Fibroblast of skin of right biceps (primary cell): ENCODE data around the gene ZNF780B.
"Not testable (repeated sequence)": the region's sequence is repeated elsewhere in the genome, so short reads cannot be mapped to it uniquely, and the experiment has no call there.

Source experiments
- DNase-seq: peaks from one replicate; pipeline ENCODE4 v3.0.0-alpha.2; 2013

Gene ZNF780B

DNA sequence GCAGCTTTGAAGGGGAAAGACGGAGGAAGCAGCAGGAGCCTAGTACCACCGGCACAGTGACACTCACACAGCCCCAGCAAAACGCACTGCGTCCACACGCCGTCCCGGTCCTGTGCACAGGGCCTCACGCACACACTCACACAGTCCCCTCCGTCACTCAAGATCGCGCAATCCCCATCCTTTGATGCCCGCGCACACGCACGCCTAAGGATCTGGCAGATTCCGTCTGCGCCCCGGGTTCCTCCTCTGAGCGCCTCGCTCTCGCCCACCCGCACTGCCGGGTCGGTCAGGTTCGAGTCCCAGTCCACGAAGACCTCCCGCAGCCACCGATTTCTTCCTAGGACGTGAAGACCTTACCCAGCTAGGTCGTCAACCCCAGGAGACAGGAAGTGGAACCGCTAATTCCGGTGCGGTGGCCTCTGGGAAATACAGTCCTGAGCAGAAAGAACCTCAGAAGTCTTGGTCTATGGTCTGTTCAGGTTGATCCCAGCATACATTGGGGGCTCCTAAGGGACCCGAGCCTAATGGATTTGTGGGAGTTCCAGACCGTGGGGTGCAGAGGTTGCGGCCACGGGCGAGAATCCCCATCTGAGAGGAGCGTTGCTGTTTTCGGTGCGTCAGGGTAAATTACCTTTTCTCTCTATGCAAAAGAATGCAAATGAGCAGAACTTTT lies at the start of gene ZNF780B:
Gene ZNF780B (minus strand): TSS at position 400 of the 673 bp plus-strand sequence. CDS start 5,899 bp downstream, outside the sequence.
- peak; percentile 64 for DNase-seq

DNA sequence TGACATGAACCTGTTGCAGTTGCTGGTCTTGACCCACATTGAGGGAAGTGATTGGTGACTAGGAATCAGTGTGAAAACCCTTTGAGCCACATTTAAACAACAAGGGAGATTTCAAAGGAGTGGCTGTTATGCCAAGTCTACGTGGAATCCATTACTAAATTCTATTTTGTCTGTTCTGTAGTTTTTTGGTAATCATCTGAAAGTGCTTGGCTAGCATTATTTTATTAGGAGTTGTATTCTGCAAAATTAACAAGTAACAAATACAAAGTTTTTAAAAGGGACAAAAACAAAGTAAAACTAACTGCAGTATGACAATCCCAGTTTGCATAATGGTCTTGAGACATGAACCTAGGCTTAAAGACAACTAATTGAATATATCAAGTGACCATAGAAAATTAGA lies 48.7 kb upstream of the ZNF780B start:
- no peak for DNase-seq

DNA sequence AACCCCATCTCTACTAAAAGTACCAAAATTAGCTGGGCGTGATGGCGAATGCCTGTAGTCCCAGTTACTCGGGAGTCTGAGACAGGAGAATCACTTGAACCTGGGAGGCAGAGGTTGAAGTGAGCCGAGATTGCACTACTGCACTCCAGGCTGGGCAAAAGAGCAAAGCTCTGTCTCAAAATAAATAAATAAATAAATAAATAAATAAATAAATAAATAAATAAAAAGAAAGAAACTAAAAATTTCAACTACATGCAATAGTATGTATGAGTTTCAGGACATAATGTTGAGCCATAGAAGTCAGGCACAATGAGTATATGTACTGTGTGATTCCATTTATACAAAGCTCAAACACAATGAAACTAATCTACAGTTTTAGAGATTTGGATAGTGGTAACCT lies 47.6 kb upstream of the ZNF780B start:
- no peak for DNase-seq

DNA sequence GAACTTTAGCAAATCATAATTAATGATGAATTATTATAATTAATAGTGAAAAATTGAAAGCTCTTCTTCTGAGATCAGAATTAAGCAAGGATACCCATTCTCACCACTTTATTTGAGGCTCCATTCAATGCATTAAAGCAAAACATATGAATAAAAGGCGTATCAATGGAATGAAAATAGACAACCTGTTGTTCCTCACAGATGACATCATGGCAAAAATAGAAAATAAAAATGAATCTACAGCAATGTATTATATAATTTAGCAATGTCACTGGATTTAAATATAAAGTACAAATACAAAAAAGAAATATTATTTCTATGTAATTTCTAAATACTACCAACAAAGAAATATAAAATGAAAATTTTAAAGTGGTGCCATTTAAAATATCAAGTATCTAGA lies 45.8 kb upstream of the ZNF780B start:
- no peak for DNase-seq

DNA sequence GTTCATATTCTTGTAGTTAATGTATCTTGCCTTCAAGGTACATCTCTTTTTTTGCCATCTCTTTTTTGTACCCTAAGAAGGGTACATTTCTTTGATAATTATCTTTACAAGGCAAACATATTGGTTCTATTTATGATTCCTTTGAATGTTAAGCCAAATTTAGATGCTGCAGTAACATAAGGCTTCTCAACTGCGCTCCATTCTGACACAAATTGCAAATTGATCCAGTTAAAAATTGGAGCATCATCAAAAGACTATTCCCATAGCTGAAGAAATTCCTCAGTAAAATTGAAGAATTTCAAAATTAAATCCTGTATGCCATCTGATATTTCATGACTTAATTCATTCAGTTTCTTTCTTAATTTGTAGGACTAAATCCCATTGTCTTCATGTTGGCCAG lies 37.4 kb upstream of the ZNF780B start:
- DNase-seq: no peak

DNA sequence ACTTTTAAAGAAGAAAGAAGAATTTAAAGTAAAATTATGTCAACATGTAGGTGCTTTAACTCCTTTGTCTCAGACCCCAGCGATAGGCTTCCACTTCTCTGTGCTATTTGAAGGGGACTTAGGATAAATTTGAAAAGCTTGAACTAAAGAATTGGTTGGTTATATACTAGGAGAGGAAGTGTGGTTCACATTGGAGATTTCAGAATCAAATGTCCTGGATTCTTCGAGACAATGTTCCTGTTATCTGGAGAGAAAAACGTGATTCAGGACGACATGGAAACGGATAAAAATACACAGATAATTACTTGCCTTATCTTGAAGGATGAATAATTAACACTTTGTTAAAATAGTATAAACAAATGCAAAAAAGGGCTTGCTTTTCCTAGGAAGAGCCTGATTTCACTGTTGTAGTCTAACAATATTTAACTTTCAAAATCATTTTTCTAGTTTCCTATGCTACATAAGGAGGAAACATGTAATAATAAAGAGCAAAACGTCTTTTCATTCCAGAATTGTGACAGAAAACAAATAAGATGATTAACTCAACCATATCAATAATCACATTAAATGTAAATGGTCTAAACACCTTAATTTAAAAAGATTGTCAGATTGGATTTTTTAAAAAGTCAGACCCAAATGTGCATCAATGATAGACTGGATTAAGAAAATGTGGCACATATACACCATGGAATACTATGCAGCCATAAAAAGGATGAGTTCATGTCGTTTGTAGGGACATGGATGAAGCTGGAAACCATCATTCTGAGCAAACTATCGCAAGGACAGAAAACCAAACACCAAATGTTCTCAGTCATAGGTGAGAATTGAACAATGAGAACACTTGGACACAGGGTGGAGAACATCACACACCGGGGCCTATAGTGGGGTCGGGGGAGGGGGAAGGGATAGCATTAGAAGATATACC lies 35.4 kb upstream of the ZNF780B start:
- no peak for DNase-seq

DNA sequence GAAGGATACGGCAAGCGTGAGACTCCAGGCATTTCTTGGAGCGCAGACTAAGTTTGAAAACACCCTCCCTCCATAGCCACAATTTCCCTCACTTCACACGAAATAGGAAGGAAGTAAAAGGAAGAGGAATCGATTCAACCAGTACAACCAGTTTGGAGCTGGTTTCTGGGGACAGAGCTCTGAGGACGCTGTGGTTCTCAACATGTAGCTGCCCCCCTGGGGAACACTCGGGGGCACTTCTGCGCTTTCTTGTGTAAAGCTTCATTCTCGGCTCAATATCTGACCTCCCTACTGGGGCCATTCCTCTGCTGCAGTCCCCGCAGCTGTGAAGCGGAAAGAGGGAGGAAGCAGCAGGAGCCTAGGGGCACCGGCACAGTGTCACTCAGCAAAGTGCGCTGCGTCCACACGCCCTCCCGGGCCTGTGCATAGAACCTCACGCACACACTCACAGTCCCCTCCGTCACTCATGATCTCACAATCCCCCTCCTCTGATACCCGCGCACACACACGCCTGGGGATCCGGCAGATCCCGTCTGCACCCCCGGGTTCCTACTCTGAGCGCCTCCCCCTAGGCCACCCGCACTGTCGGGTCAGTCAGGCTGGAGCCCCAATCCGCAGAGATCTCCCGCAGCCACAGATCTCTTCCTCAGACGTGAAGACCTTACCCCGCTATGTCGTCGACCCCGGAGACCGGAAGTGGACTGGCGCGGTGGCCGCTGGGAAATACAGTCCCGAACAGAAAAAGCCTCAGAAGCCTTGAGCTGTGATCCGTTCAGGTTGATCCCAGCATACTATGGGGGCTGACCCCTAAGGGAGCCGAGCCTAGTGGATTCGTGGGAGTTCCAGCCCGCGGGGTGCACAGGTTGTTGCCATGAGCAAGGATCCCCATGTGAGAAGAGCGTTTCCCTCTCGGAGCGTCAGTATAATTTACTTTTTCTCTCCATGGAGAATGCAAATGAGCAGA lies 34.5 kb upstream of the ZNF780B start, which contains the start of gene ZNF780A:
Gene ZNF780A (minus strand): TSS at position 703 of the 964 bp plus-strand sequence. CDS start 6,190 bp downstream, outside the sequence.
- peak; percentile 67 for DNase-seq

DNA sequence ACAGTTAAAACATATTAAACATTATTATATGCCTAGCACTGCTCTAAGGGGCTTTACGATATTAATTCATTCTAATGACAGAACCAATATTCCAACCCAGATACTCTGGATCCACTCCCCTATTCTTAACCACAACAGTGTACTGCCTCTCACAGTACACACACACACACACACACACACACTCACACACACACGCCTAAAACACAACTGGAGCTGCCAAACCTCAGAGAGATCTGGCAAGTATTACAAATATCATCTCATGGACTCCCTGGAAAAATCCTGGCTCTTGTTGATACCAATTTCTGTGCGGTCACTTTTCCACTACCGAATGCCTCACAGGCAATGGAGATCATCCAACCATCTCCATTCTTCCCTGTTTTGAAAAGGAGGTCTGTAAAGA lies 33.4 kb upstream of the ZNF780B start:
- DNase-seq: peak; percentile 24

DNA sequence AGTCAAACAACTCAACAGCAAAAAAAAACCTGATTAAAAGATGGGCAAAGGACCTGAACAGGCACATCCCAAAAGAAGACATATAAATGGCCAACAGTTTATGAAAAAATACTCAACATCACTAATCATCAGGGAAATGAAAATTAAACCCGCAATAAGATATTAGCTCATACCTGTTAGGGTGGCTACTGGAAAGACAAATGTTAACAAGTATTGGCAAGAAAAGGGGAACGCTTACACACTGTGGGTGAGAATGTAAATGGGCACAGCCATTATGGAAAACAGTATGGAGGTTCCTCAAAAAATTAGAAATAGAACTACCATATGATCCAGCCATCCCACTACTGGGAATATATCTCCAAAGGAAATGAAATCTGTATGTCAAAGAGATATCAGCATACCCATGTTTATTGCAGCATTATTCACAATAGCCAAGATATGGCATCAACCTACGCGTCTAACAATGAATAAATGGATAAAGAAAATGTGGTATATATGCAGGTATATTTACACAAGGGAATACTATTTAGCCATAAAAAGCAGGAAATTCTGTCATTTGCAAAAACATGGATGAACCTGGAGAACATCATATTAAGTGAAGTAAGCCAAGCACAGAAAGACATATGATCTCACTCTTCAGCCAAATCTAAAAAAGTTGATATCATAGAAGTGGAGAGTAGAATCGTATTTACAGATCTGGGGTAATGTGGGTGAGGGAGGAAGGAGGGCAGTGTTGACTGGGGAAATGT lies 32.4 kb upstream of the ZNF780B start:
- no peak for DNase-seq

DNA sequence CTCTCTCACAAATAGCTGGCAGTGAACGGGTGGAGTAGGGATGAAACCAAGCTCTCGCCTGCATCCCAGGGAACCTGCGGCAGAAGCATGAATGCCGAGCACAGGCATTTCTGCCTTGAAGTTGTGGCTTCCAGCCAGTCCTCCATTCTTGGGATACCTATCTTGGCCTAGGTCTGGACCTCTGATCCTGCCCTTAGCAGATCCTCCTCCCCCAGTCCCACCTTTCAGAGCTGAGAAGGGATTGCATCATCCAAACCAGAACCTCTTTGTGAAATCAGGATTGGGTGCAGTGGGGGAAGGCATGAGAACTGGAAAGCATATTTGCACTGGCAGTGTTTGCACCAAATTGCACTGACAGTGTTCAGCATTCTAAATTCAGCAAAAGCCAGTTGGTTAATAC lies 28.9 kb upstream of the ZNF780B start:
- no peak for DNase-seq

DNA sequence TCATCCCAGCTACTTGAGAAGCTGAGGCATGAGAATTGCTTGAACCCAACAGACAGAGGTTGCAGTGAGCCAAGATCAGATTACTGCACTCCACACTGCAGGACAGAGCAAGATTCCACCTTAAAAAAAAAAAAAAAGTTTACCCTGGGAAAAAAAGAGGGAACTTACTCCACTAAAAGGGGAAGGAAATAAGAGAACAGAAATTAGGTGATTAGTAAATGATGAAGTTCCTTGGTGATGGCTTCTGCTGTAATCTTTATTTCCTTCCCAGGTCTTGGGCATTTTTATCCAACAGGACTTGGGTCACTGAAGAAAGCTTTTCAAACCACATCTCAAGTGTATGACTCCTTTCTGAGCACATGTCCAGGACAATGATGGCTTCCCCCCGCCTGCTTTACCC lies 25.4 kb upstream of the ZNF780B start:
- DNase-seq: no peak

DNA sequence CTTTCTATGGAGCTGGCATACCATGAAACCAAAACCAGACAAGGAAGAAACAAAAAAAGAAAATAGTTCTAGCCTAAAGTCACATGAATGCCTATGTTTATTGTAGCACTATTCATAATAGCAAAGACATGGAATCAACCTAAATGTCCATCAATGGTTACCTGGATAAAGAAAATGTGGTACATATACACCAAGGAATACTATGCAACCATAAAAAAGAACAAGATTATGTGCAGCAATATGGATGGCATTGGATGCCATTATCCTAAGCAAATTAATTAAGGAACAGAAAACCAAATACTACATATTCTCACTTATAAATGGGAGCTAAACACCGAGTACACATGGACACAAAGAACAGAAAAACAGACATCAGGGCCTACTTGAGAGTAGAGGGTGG lies 24.3 kb upstream of the ZNF780B start:
- no peak for DNase-seq

DNA sequence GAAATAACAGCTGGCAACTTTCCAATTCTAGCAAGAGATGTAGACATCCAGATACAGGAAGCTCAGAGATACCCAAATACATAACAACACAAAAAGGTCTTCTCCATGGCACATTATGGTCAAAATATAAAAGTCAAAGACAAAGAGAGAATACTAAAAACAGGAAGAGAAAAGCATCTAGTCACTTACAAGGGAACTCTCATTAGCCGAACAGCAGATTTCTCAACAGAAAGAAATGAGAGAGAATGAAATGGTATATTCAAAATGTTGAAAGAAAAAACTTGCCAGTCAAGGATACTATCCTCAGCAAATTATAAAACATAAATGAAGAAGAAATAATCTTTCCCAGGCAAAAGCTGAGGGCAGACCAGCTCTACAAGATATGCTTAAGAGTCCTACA lies 22.3 kb upstream of the ZNF780B start:
- no peak for DNase-seq

DNA sequence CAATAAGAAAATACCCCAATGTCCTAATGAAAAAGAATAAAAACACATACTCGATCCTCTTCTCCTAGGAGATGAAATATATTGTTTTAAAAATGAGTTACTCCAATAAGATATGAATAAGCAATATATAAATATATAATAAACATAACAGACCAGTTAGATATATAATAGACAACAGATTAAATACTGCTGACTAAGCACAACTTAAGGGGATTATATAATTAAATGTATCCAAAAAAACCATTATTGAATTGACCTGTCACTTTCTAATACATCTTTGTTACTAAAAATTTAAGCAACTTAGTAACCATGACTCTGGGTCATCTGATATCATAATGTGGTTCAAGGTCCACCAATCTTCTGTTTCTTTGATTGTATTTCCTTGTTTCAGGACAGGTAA lies 14.0 kb upstream of the ZNF780B start:
- DNase-seq: no peak

DNA sequence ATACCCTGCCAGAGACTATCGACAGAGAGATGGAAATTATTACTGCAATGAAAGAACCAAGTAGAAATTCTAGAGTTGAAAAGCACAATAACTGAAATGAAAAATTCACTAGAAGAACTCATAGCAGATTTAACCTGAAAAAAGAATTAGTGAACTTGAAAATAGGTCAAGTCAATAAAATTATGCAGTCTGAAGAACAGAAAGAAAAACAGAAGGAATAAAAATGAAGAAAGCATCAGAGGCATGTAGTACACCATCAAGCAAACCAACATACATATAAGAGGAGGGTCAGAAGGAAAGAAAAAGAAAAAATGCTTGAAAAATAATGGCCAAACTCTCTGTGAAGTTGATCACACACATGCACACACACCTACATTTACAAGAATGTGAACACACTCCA lies 3.6 kb upstream of the ZNF780B start:
- no peak for DNase-seq

DNA sequence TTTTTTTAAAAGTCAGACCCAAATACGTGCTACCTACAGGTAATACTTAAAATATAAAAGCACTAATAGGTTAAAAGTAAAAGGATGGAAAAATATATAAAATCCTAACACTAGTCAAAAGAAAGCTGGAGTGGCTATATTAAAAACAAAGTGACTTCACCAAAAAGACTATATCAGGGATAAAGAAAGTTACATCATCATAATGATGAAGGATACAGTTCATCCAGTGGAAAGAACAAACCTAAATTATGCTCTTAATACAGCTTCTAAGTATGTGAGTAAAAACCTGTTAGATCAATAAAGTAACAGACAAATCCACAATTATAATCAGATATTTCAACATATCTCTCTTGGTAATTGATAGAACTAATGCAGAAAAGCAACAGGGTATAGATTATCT lies 1.1 kb upstream of the ZNF780B start:
- no peak for DNase-seq

DNA sequence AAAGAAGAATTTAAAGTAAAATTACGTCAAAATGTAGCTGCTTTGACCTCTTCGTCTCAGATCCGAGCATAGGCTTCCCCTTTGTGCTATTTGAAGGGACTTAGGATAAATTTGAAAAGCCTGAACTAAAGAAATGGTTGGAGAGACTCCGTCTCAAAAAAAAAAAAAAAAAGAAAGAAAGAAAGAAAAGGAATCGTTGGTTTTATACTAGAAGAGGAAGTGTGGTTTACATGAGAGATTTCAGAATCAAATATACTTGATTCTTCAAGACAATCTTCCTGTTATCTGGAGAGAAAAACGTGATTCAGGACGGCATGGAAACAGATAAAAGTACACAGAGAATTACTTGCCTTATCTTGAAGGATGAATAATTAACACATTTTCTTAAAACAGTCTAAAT lies 474 bp upstream of the ZNF780B start:
- DNase-seq: no peak

DNA sequence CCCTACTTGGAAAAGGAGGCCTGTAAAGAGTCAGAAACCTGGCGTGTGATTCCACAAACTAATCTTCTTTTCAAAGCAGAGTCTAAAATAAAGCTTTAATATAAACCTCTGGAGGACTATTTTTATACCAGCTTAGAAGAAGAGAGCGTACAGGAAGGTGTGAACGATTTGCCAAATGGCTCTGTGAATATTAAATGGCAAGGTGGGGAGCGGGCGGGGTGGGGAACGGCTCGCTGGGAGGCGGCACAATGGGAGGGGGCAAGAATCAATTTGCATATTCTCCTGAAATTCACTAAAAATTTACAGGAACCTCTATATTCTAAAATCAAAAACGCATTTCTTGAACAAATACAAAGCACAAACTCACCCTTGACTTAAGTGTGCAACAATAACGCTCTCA lies 982 bp downstream of the ZNF780B start:
- DNase-seq: no peak

DNA sequence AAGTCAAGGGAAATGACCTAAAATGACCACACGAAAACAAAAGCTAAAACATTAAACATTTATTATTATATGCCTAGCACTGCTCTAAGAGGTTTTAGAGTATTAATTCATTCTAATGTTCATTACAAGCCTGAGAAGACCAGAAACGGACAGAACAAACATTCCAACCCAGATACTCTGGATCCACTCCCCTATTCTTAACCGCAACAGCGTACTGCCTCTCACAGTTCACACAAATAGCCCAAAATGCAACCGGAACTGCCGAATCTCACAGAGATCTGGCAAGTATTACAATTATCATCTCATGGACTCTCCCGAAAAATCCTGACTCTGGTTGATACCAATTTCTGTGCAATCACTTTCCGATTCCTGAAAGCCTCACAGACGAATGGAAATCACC lies 1.4 kb downstream of the ZNF780B start:
- no peak for DNase-seq

DNA sequence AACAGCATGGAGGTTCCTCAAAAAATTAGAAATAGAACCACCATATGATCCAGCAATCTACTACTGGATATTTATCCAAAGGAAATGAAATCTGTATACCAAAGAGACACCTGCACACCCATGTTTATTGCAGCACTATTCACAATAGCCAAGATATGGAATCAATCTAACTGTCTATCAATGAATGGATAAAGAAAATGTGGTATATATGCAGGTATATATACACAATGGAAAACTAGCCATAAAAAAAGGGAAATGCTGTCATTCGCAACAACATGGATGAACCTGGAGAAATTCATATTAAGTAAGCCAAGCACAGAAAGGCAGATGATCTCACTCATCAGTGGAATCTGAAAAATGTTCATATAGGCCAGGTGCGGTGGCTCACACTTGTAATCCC lies 2.5 kb downstream of the ZNF780B start:
- no peak for DNase-seq

DNA sequence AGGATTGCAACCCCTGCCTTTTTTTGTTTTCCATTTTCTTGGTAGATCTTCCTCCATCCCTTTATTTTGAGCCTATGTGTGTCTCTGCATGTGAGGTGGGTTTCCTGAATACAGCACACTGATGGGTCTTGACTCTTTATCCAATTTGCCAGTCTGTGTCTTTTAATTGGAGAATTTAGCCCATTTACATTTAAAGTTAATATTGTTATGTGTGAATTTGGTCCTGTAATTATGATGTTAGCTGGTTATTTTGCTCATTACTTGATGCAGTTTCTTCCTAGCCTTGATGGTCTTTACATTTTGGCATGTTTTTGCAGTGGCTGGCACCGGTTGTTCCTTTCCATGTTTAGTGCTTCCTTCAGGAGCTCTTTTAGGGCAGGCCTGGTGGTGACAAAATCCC lies 14.3 kb downstream of the ZNF780B start:
- DNase-seq: not testable (repeated sequence)

DNA sequence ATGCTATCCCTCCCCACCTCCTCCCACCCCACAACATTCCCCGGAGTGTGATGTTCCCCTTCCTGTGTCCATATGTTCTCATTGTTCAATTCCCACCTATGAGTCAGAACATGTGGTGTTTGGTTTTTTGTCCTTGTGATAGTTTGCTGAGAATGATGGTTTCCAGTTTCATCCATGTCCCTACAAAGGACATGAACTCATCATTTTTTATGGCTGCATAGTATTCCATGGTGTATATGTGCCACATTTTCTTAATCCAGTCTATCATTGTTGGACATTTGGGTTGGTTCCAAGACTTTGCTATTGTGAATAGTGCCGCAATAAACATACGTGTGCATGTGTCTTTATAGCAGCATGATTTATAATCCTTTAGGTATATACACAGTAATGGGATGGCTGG lies 18.0 kb downstream of the ZNF780B start:
- not testable (repeated sequence) for DNase-seq
